Measurements from ENCODE around the gene DMD. TPM values are rescaled to one million over a fixed set of nuclear protein-coding genes. Genes with fewer than 3 reads are reported as not detected.

DMD gene
- total RNA-seq, 6 experiments from 2014 or later = 18.7 to 43.4 (median 32.9) TPM

- DNase-seq = no peak
- WGBS (ENCODE audit: insufficient coverage, low coverage, low lambda C conversion rate, missing lambda C conversion rate) = 66% methylated on average over 7 of the region's 7 CpGs
- no peak overlapping the region for H3K4me3 ChIP-seq
- no peak for TF ChIP-seq POLR2A (IDR thresholded peaks at IDR 0.05)
- ATAC-seq = no peak
- H3K27me3 ChIP-seq = no peaks in the 10 kb centered on the region
- H3K36me3 ChIP-seq = peaks cover 0 to 23% (median 3%) of the 10 kb centered on the region in 4 donors
- intact Hi-C loops (cut with DNase I) = no loop called here
- H3K9me3 ChIP-seq = no peaks in the 10 kb centered on the region
- no peak overlapping the region for H3K27ac ChIP-seq
- H3K4me1 ChIP-seq = no peaks in the 10 kb centered on the region
Observed at GRCh38 chrX:31132821-31133241, 2078.5 kb downstream of the DMD start.

DNA sequence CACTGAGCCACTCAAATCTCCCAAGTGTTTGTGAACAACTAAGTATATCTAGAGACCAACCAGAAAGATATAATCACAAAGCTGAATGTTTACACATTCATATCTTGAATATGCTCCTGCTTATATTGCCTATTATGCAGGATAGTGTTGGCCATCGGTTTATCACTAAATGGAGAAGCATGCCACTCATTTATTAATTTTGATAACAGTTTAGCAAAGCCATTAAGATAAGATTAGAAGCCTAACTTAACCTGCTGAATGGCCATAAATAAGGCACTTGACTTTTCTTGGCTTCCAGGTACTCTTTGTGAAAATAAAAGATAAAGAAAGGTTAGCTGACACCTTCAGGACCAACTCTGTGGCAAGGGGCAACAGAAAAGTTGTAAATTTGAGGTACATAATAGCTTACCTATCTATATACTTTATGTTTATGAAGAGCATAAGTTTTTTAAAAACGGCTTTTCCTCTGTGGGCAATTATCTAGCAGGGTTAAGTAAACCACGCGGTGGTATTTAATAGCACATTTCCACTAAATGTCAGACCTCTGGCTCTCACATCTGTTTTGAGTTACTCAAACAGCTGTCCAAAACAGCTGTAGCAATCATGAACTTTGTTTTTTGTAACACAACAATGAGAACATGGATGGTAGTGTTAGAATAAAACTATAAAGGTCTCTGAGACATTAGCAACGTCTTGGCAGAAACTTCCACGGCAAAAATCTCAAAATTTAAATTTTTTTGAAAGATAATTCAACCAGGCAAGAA is 2080.7 kb downstream of the DMD start:
- intact Hi-C loops (cut with DNase I) = no loop called here
- Histone ChIP-seq H3K27ac (no peak overlapping the region), H3K36me3 (peaks cover 0 to 30% (median 3%) of the 10 kb centered on the region in 4 donors), H3K4me3 (no peak overlapping the region), H3K9me3 (no peaks in the 10 kb centered on the region), H3K27me3 (no peaks in the 10 kb centered on the region), H3K4me1 (no peaks in the 10 kb centered on the region)
- WGBS (ENCODE audit: insufficient coverage, low coverage, low lambda C conversion rate, missing lambda C conversion rate) = 61% methylated on average over 6 of the region's 6 CpGs
- DNase-seq (no peak), ATAC-seq (no peak)
- TF ChIP-seq, protein P1, sequence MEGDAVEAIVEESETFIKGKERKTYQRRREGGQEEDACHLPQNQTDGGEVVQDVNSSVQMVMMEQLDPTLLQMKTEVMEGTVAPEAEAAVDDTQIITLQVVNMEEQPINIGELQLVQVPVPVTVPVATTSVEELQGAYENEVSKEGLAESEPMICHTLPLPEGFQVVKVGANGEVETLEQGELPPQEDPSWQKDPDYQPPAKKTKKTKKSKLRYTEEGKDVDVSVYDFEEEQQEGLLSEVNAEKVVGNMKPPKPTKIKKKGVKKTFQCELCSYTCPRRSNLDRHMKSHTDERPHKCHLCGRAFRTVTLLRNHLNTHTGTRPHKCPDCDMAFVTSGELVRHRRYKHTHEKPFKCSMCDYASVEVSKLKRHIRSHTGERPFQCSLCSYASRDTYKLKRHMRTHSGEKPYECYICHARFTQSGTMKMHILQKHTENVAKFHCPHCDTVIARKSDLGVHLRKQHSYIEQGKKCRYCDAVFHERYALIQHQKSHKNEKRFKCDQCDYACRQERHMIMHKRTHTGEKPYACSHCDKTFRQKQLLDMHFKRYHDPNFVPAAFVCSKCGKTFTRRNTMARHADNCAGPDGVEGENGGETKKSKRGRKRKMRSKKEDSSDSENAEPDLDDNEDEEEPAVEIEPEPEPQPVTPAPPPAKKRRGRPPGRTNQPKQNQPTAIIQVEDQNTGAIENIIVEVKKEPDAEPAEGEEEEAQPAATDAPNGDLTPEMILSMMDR (IDR thresholded peaks at IDR 0.05) = no peak

DNA sequence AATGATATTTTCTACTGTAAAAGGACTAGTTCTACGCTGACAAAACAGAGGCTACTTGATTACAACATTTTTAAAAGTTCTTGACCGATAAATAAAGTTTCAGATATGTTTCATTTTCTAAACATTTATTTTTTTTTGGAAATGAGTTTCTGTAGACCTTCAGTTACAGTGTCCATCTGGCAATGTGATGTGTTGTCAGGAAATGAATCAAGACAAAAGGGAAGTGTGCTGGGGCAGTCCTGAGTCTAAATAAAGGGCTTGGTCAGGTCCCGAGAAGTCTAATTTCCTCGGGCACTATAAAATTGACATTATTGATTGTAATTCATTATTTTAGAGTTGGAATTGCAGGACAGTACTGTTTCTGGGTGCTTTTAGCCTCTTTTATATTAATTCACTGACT is 2082.5 kb downstream of the DMD start:
- no peak for DNase-seq
- no peaks in the 10 kb centered on the region for H3K27me3 ChIP-seq
- H3K36me3 ChIP-seq = peaks cover 0 to 31% (median 3%) of the 10 kb centered on the region in 4 donors
- H3K9me3 ChIP-seq = no peaks in the 10 kb centered on the region
- intact Hi-C loops (cut with DNase I) = no loop called here
- TF ChIP-seq, protein P1 (IDR thresholded peaks at IDR 0.05) = no peak
- no peak for TF ChIP-seq POLR2A (IDR thresholded peaks at IDR 0.05)
- 58% methylated on average over 4 of the region's 4 CpGs for WGBS (ENCODE audit: insufficient coverage, low coverage, low lambda C conversion rate, missing lambda C conversion rate)
- H3K27ac ChIP-seq = no peak overlapping the region
- ATAC-seq = no peak
- no peaks in the 10 kb centered on the region for H3K4me1 ChIP-seq
- no peak overlapping the region for H3K4me3 ChIP-seq

- peaks cover 0 to 8% of the 10 kb centered on the region in 2 donors for H3K27me3 ChIP-seq
- no peaks in the 10 kb centered on the region for H3K9me3 ChIP-seq
- ATAC-seq (no peak), DNase-seq (no peak)
- no peak overlapping the region for H3K27ac ChIP-seq
- H3K4me3 ChIP-seq = no peak overlapping the region
- WGBS (ENCODE audit: insufficient coverage, low coverage, low lambda C conversion rate, missing lambda C conversion rate) = 60% methylated on average over 3 of the region's 3 CpGs
- intact Hi-C loops (cut with DNase I) = no loop called here
- H3K36me3 ChIP-seq = peaks cover 0 to 20% (median 1%) of the 10 kb centered on the region in 4 donors
- H3K4me1 ChIP-seq = no peaks in the 10 kb centered on the region
- TF ChIP-seq POLR2A (IDR thresholded peaks at IDR 0.05) = no peak
- TF ChIP-seq, protein P1 (IDR thresholded peaks at IDR 0.05) = no peak
Observed at GRCh38 chrX:31127716-31128115, 2083.6 kb downstream of the DMD start.

DNA sequence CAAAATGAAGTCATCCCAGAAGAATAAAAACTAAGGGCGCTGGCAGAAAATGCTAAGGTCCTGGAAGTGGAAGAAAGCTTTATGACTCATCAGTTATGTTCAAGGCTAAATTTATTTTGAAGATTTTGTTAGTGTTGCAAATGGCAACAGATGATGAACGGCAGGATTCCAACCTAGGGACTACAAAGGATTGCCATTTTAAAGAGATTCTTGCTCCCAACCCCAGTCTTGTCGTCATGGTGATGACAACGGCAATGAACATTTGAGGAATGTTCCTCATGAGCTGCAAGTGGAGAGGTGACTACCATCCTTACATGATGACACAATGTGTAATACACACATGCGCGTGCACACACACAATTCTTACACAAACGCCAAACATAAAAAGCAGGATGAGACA is 2085.1 kb downstream of the DMD start:
- no peak overlapping the region for H3K27ac ChIP-seq
- H3K36me3 ChIP-seq = peaks cover 0 to 15% (median 1%) of the 10 kb centered on the region in 4 donors
- DNase-seq (no peak), ATAC-seq (no peak)
- no peaks in the 10 kb centered on the region for H3K9me3 ChIP-seq
- peaks cover 0 to 8% of the 10 kb centered on the region in 2 donors for H3K27me3 ChIP-seq
- 74% methylated on average over 7 of the region's 7 CpGs for WGBS (ENCODE audit: insufficient coverage, low coverage, low lambda C conversion rate, missing lambda C conversion rate)
- TF ChIP-seq POLR2A (IDR thresholded peaks at IDR 0.05) = no peak
- H3K4me3 ChIP-seq = no peak overlapping the region
- H3K4me1 ChIP-seq = no peaks in the 10 kb centered on the region
- intact Hi-C loops (cut with DNase I) = no loop called here
